B cell (primary cell): ENCODE data around the gene TAS2R8. TPM values are rescaled to one million over a fixed set of nuclear protein-coding genes. Genes with fewer than 3 reads are reported as not detected.
A peak's percentile ranks its signal among the peaks of the same experiment; 100 is the strongest.

ENCODE experiments used
- ATAC-seq: fragments of 200-7000 bp; cut with Tn5 transposase; one replicate; pipeline ENCODE4 v1.10.0; 2021; ENCODE audit warnings: low read depth, mild to moderate bottlenecking, moderate number of reproducible peaks, moderate library complexity
- CTCF ChIA-PET: fragments of 350-600 bp; sonication (Branson Sonifier 250); formaldehyde crosslinking; loops from one replicate; lab custom pipeline; 2021; ENCODE audit warnings: antibody characterized with exemption, inconsistent platforms; lab: Charles Lee
- POLR2A ChIA-PET: fragments of 350-600 bp; sonication (Branson Sonifier 250); formaldehyde crosslinking; loops from one replicate; lab custom pipeline; 2021; ENCODE audit warnings: antibody characterized with exemption; lab: Charles Lee
- DNase-seq: peaks from one replicate; pipeline ENCODE4 v3.0.0; 2013
- H2AFZ ChIP-seq: 2 replicates; pipeline ENCODE4 v1.6.1; 2012; ENCODE audit warnings: mild to moderate bottlenecking, low read depth, low read length; ENCODE audit not compliant: insufficient read depth, poor library complexity, severe bottlenecking
- H3K27ac ChIP-seq, 2 donors: 1 replicate in 1 of 2; 2 replicates in 1 of 2; pipeline ENCODE4 v1.5.1; 2012 to 2013; ENCODE audit warnings: low read length in 2 of 2, mild to moderate bottlenecking in 2 of 2, moderate library complexity in 1 of 2
- H3K27me3 ChIP-seq, 4 experiments: fragments of 200-600 bp in 1 of 4; sonication (generic) in 1 of 4; replicated peaks in 1 of 4; 1 replicate in 2 of 4; 2 replicates in 2 of 4; pipeline versions ENCODE4 v1.6.1 to v1.7.0; 2013 to 2016; ENCODE audit warnings: low read length in 3 of 4, mild to moderate bottlenecking in 2 of 4, mixed read lengths in 1 of 4, moderate library complexity in 1 of 4; ENCODE audit not compliant: insufficient read depth in 4 of 4, control insufficient read depth in 3 of 4; ENCODE audit errors: control extremely low read depth in 1 of 4
- H3K36me3 ChIP-seq, 2 experiments: replicated peaks in 1 of 2; 1 replicate in 1 of 2; 2 replicates in 1 of 2; pipeline versions ENCODE4 v1.6.1 to v1.7.1; 2013; ENCODE audit warnings: low read length in 1 of 2; ENCODE audit not compliant: insufficient read depth in 2 of 2, control insufficient read depth in 1 of 2; ENCODE audit errors: control extremely low read depth in 1 of 2, extremely low read depth in 1 of 2
- H3K4me1 ChIP-seq, 2 donors: fragments of 200-600 bp in 1 of 2; sonication (generic) in 1 of 2; 1 replicate in 1 of 2; 2 replicates in 1 of 2; pipeline versions ENCODE4 v1.5.1 to v1.6.1; 2013 to 2017; ENCODE audit warnings: low read length in 2 of 2; ENCODE audit not compliant: control insufficient read depth in 2 of 2, insufficient read depth in 2 of 2
- H3K4me2 ChIP-seq: replicated peaks from 2 replicates; pipeline ENCODE3; 2012; ENCODE audit warnings: mild to moderate bottlenecking, low read depth, low read length; ENCODE audit not compliant: poor library complexity, severe bottlenecking
- H3K4me3 ChIP-seq, 5 experiments: fragments of 200-600 bp in 1 of 5; sonication (generic) in 1 of 5; 1 replicate in 3 of 5; 2 replicates in 2 of 5; pipeline versions ENCODE4 v1.5.1 to v1.7.0; 2011 to 2016; ENCODE audit warnings: low read length in 4 of 5, mild to moderate bottlenecking in 4 of 5, low read depth in 2 of 5, control low read depth in 1 of 5, moderate library complexity in 1 of 5; ENCODE audit not compliant: insufficient read depth in 1 of 5; ENCODE audit errors: control extremely low read depth in 1 of 5, extremely low read depth in 1 of 5
- H3K79me2 ChIP-seq: fragments of 200-600 bp; sonication (generic); one replicate; pipeline ENCODE4 v1.6.0; 2016; ENCODE audit warnings: low read length; ENCODE audit not compliant: control insufficient read depth, insufficient read depth
- H3K9ac ChIP-seq: fragments of 200-600 bp; sonication (generic); 2 replicates; pipeline ENCODE4 v1.6.1; 2017; ENCODE audit warnings: mild to moderate bottlenecking, low read length, moderate library complexity
- H3K9me3 ChIP-seq, 3 donors: one replicate each; pipeline versions ENCODE4 v1.6.1 to v1.7.1; 2013; ENCODE audit warnings: low read length in 2 of 3; ENCODE audit not compliant: control insufficient read depth in 2 of 3, insufficient read depth in 1 of 3; ENCODE audit errors: control extremely low read depth in 1 of 3
- H4K20me1 ChIP-seq: 2 replicates; pipeline ENCODE4 v1.6.0; 2012; ENCODE audit warnings: mild to moderate bottlenecking, low read length; ENCODE audit not compliant: insufficient read depth, control insufficient read depth, poor library complexity, severe bottlenecking
- H3K27ac Mint-ChIP-seq: one replicate; pipeline ENCODE4 v1.8.0; 2021; ENCODE audit warnings: mixed read lengths
- H3K27me3 Mint-ChIP-seq: one replicate; pipeline ENCODE4 v1.8.0; 2021; ENCODE audit warnings: mixed read lengths
- H3K4me1 Mint-ChIP-seq: one replicate; pipeline ENCODE4 v1.8.0; 2021; ENCODE audit warnings: mixed read lengths
- H3K4me3 Mint-ChIP-seq: one replicate; pipeline ENCODE4 v1.8.0; 2021; ENCODE audit warnings: mixed read lengths
- H3K9me3 Mint-ChIP-seq: one replicate; pipeline ENCODE4 v1.8.0; 2022; ENCODE audit warnings: mixed read lengths; ENCODE audit not compliant: insufficient read depth
- EZH2 ChIP-seq: IDR thresholded peaks from 2 replicates; pipeline ENCODE4 v1.6.1; 2012; ENCODE audit warnings: borderline replicate concordance, low read depth, mild to moderate bottlenecking, moderate library complexity, low read length; ENCODE audit not compliant: insufficient read depth, poor library complexity, severe bottlenecking
- WGBS: methylation state at CpG from one replicate; pipeline ENCODE4 v1.1.5; 2013; ENCODE audit warnings: missing lambda C conversion rate; ENCODE audit not compliant: insufficient coverage; 5-methylcytosine and 5-hydroxymethylcytosine counted together
- intact Hi-C: fragments of 100-400 bp; cut with micrococcal nuclease; formaldehyde crosslinking; loops from one replicate; pipeline ENCODE4 v1.10.0; 2022
- polyA plus RNA-seq: library from polyadenylated mRNA; depleted of rRNA; stranded (reverse); fragments of >200 nt; gene quantifications from 2 replicates; pipeline ENCODE4 v1.2.3, GENCODE V29; 2012
- total RNA-seq, 2 donors: library from RNA; stranded (reverse); fragments of 120-200 nt in 1 of 2; gene quantifications; 1 replicate in 1 of 2; 2 replicates in 1 of 2; pipeline versions ENCODE4 v1.2.3 to v1.2.4, GENCODE V29; 2013 to 2022
- TF ChIP-seq, protein P1 (sequence below): fragments of 200-600 bp; IDR thresholded peaks from one replicate; pipeline ENCODE4 v1.8.0; 2022; ENCODE audit warnings: antibody characterized with exemption, mild to moderate bottlenecking

The TAS2R8 gene
- total and polyA plus RNA-seq, 2 donors (not counting 1 experiment from before 2014, with no cell fraction given) = not detected

DNA sequence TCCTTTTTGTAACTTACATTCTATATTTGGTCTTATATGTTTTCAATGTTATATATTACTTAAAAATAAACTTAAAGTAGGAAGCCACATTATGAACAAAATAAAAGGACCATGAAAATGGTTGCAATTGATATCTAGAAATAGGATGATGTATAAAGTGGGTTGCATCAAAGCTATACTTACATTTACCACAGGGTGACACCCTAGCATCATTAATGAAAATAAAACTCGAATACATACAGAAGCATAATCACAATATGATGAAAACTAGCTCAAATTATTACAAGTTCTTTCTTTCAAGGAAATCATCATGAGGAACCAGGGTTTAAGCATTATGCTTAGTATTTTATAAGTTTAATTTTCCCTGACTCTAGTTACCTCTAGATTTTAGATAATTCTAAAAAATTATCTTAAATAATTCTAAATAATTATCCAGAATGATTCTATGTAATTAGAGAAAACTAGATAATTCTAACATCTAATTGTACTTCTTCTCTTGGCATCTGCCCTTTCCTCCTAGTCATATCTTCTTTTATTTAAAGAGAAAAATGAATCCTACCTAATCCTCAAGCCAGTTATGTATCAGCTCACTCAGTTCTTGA lies 35.9 kb downstream of the TAS2R8 start:
- Mint-ChIP-seq H3K4me3 (no peak overlapping the region), H3K27me3 (peaks cover 41% of the 10 kb centered on the region), H3K27ac (no peak overlapping the region), H3K9me3 (no peaks in the 10 kb centered on the region), H3K4me1 (no peaks in the 10 kb centered on the region)
- Histone ChIP-seq H3K27ac (no peak overlapping the region), H2AFZ (no peak overlapping the region), H3K36me3 (no peaks in the 10 kb centered on the region), H3K4me1 (no peaks in the 10 kb centered on the region), H4K20me1 (no peaks in the 10 kb centered on the region), H3K27me3 (peaks cover 0 to 26% (median 3%) of the 10 kb centered on the region in 4 experiments), H3K9me3 (no peaks in the 10 kb centered on the region), H3K9ac (no peak overlapping the region), H3K4me3 (no peak overlapping the region), H3K4me2 (no peak overlapping the region), H3K79me2 (no peaks in the 10 kb centered on the region)
- intact Hi-C loops = loop anchor here (1.0 kb wide), 1 partner anchor 715 kb away; no protein-coding TSS in a partner anchor
- TF ChIP-seq, protein P1, sequence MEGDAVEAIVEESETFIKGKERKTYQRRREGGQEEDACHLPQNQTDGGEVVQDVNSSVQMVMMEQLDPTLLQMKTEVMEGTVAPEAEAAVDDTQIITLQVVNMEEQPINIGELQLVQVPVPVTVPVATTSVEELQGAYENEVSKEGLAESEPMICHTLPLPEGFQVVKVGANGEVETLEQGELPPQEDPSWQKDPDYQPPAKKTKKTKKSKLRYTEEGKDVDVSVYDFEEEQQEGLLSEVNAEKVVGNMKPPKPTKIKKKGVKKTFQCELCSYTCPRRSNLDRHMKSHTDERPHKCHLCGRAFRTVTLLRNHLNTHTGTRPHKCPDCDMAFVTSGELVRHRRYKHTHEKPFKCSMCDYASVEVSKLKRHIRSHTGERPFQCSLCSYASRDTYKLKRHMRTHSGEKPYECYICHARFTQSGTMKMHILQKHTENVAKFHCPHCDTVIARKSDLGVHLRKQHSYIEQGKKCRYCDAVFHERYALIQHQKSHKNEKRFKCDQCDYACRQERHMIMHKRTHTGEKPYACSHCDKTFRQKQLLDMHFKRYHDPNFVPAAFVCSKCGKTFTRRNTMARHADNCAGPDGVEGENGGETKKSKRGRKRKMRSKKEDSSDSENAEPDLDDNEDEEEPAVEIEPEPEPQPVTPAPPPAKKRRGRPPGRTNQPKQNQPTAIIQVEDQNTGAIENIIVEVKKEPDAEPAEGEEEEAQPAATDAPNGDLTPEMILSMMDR = peak; percentile 77
- no peak for TF ChIP-seq EZH2
- ChIA-PET CTCF (interaction anchor here (0.6 to 7.5 kb wide), 10 partner anchors 8 to 722 kb away, joined by 3 to 91 read pairs (median 6); no protein-coding TSS in a partner anchor), POLR2A (no interaction called here)
- peak; percentile 53 for DNase-seq
- WGBS = no CpG with 5 or more reads among the region's 1 CpG
- no peak for ATAC-seq

DNA sequence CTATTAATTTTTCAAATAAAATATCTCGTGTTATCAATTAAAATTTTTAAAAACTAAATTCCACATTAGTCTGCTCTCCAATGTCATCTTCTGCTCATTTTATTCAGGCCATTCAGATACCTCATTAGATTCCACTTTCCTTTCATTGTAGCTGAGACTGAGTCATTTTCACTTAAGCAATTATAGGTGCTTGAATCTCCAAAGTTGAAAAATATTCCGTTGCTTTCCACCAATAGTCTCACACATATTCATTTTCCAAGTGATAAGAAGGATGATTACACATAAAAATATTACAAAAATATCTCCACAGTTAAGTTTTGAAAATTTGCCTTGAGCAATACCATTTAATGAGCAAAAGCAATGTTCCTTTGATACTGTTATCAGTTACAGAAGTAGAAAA lies 47.4 kb downstream of the TAS2R8 start:
- no peak overlapping the region for H3K4me3 Mint-ChIP-seq
- Histone ChIP-seq H3K4me3 (no peak overlapping the region), H3K9ac (no peak overlapping the region), H3K79me2 (no peaks in the 10 kb centered on the region), H3K9me3 (peaks cover 0 to 15% (median 13%) of the 10 kb centered on the region in 3 donors), H3K4me1 (no peaks in the 10 kb centered on the region), H4K20me1 (no peaks in the 10 kb centered on the region), H3K4me2 (no peak overlapping the region), H2AFZ (no peak overlapping the region), H3K27ac (no peak overlapping the region), H3K36me3 (no peaks in the 10 kb centered on the region), H3K27me3 (peaks cover 0 to 17% (median 3%) of the 10 kb centered on the region in 4 experiments)
- no peak for DNase-seq
- peaks cover 11% of the 10 kb centered on the region for H3K9me3 Mint-ChIP-seq
- ATAC-seq = no peak
- peaks cover 21% of the 10 kb centered on the region for H3K27me3 Mint-ChIP-seq
- WGBS = no CpG with 5 or more reads among the region's 2 CpGs
- intact Hi-C loops = no loop called here
- H3K27ac Mint-ChIP-seq = no peak overlapping the region
- no peaks in the 10 kb centered on the region for H3K4me1 Mint-ChIP-seq
- ChIA-PET CTCF (interaction anchor here (0.9 to 1.5 kb wide), 2 partner anchors 8 to 10 kb away, joined by 3 to 4 read pairs; no protein-coding TSS in a partner anchor), POLR2A (no interaction called here)
- TF ChIP-seq, protein P1 = no peak
- TF ChIP-seq EZH2 = no peak
